T-helper 22 cell (primary cell): ENCODE results near the gene AASS.

Experiments used
- DNase-seq: peaks from one replicate; pipeline ENCODE4 v3.0.0-alpha.2; 2020; ENCODE audit warnings: low read depth

AASS gene

GRCh38 chr7:122118757-122119156, 25.3 kb downstream of the AASS start:
- no peak for DNase-seq

GRCh38 chr7:122103064-122103463, 41.0 kb downstream of the AASS start:
- DNase-seq: no peak

GRCh38 chr7:122100021-122100420, 44.0 kb downstream of the AASS start:
- no peak for DNase-seq

- DNase-seq: no peak
Observed at GRCh38 chr7:122095642-122096041, 48.4 kb downstream of the AASS start.

GRCh38 chr7:122094549-122094948, 49.5 kb downstream of the AASS start:
- no peak for DNase-seq

DNA sequence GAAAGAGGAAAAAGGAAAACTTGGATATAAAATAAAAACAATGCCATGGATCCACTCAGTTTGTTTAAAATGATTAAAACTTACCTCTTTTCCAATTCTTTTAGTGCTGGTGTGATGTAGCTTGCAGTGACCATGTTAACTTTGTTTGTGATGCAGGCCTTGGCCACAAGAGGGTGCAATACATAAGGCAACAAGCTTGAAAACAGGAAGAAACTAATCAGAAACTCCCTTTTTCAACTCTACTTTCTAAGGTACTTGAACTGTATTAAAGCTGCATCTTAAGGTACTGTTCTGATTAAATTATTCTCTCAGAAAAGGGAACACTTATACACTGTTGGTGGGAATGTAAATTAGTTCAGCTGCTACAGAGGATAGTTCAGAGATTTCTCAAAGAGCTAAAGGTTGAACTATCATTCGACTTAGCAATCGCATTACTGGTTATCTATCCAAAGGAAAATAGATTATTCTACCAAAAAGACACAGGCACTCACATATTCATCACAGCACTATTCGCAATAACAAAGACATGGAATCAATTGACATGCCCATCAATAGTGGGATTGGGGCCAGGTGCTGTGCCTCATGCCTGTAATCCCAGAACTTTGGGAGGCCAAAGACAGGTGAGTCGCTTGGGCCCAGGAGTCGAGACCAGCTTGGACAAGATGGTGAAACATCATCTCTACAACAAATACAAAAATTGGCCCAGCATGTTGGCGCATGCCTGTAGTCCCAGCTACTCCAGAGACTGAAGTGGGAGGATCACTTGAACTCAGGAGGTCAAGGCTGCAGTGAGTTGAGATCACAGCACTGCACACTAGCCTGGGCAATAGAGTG, 50.9 kb downstream of the AASS start:
- DNase-seq: no peak

GRCh38 chr7:122082670-122083069, 61.4 kb downstream of the AASS start:
- no peak for DNase-seq

- DNase-seq: no peak
Observed at GRCh38 chr7:122082160-122082559, 61.9 kb downstream of the AASS start.

DNA sequence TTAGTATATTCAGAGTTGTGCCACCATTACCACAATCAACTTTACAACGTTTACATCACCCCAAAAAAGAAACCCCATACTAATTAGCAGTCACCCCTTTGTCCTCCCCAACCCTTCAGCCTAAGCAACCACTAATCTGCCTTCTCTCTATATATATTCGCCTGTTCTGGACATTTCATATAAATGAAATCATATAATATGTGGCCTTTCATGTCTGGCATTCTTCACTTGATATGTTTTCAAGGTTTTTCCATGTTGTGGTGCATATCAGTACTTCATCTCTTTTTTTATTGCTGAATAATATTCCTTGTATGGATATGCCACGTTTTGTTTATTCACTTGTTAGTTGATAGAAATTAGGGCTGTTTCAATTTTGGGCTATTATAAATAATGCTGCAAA, 70.4 kb downstream of the AASS start:
- no peak for DNase-seq

DNA sequence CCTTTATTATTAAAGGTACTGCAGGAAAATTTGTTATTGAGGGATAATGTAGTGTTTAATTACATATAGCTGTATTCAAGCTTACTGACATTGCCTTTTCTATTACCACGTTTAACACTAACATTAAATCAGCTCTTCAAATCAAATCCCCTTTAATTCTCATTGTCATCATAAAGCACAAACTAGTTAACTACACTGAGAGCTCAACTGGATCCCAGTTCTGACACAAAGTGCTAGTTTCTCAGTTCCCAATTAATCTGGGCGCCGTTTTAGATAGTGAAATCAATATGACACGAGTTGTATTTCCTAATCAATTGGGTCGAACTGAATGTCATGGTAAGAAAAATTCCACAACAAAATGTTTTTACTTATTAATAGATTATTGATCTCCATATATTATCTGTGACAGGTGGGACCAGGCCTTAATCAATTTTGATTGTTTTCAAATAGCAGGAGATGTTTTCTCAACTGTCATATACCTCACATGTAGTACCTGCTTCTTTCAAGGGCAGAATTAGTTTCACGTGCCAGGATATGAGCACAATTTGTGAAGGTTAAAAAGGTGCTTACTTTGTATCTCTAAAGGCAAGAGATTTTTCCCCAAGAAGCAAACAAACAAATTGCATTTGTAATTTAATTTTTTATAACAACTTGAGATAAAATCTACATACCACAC, 71.0 kb downstream of the AASS start:
- DNase-seq: no peak

DNA sequence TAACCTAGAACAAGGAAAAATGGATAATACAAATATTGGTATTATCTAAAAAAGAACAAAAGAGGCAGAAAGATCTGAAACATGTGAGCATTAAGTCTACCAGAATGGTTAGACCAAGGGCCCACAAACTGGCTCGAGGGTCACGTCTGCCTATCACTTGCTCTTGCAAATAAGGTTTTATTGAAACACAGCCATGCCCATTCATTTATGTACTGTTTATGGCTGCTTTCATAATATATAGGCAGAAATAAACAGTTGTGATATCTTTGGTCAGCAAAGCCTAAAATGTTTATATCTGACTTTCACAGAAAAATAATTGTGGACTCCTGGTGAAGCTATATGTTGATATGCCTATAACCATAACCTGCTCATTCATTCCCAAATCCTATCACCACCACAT, 71.8 kb downstream of the AASS start:
- no peak for DNase-seq

- DNase-seq: no peak
Observed at GRCh38 chr7:122070834-122071233, 73.2 kb downstream of the AASS start.

DNA sequence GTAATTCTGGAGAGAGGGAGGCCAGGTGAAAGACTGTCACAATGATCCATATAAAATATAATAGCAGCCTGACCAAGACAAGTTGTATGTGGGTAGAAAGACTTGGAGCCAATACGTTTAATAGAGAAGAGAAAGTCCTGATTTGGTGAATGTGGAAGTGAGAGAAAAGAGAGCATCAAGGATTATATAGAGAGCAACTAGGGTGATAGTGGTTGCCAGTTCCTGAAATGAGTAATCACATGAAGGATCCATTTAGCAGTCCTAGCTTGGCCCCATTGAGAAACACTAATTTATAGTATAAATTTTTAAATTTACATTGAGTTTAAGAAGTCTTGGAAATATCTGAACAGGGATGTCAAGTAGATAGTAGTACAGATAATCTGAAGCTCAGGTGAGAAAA, 74.0 kb downstream of the AASS start:
- no peak for DNase-seq

DNA sequence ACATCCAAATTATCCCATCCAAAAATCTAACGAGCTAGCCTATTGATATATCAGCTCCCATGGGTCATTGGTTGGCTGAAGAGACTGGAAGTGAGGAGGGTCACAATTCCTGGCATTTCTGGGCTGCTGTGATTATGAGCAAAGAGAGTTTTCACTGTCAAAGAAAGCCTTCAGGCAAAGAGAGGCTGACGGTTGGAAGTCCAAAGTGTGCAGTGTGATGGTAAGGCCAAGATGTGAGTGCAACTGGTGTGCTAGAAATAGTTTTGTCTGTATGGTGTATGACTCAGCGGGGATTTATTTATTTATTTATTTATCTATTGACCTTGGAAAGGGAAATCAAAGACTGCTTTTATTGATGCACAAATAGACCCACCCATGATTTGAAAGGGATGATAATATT, 75.0 kb downstream of the AASS start:
- no peak for DNase-seq

- no peak for DNase-seq
Observed at GRCh38 chr7:122068046-122068445, 76.0 kb downstream of the AASS start.

- no peak for DNase-seq
Observed at GRCh38 chr7:122067077-122067476, 77.0 kb downstream of the AASS start.

- DNase-seq: no peak
Observed at GRCh38 chr7:122064971-122065370, 79.1 kb downstream of the AASS start.

GRCh38 chr7:122063146-122063545, 80.9 kb downstream of the AASS start:
- no peak for DNase-seq

DNA sequence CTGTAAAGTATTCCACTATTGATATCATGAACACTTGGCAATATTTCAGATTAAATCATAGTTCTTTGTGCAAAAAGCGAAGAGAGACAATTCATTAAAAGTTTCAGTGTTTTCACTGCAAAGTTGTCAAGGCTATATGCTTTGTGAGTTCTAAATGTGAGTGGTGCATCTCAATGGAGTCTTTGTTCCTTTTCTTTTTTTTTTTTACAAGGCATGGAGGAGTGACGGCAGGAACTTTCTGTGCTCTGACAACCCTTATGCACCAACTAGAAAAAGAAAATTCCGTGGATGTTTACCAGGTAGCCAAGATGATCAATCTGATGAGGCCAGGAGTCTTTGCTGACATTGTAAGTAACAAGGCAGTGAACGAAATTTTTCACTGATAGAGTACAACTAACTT, 84.5 kb downstream of the AASS start:
- no peak for DNase-seq

GRCh38 chr7:122056977-122057376, 87.1 kb downstream of the AASS start:
- DNase-seq: no peak

DNA sequence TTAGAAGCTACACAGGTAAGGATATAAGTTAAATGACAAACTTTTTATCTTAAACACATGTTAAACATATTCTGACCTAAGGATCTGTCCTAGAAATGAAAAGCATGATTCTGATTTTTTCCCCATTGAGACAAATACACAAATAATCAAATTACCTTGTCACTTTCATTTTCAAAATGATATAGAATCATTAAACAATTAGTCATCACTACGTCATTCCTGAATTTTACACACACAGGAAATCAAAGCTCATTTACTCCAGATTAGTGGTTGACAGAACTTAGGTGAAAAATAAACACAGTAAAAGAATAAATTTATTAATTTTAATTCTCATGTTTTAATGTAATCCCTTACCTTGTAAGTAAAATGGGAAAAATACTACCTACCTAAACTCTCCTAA, 89.0 kb downstream of the AASS start:
- no peak for DNase-seq

GRCh38 chr7:122054393-122054792, 89.7 kb downstream of the AASS start:
- no peak for DNase-seq

DNA sequence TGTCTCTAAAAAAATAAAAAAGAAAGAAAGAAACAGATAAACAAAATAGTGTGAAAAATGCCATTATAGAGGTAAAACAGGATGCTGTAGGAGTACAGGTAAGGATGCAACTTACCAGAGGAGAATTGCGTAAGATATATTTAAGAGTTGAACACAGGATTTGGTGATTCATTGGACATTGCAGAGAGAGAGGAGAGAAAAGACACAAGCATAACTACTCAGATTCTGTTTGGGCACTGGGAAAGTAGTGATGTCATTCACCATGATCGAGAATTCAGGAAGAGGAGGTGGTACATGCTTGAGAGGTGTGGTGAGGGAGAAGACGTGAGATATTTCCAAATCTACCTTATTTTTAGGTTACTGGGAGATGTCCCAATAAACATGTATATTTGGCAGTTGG, 97.6 kb downstream of the AASS start:
- DNase-seq: no peak

- no peak for DNase-seq
Observed at GRCh38 chr7:122040147-122040546, 103.9 kb downstream of the AASS start.
